NCI-H82 treated with DMSO at 0.1 percent for 48 hours (cell line): ENCODE data around the gene SEC14L2.

ENCODE experiments used
- DNase-seq: peaks from one replicate; lab custom pipeline; 2025; ENCODE audit not compliant: unreplicated experiment; lab: John Stamatoyannopoulos, UW

SEC14L2 gene

GRCh38 chr22:30396871-30397655, at the start of gene SEC14L2:
Gene SEC14L2, plus strand, starts transcription at chr22:30397018. Its CDS starts 99 bp downstream, at chr22:30397117.
- no peak for DNase-seq

DNA sequence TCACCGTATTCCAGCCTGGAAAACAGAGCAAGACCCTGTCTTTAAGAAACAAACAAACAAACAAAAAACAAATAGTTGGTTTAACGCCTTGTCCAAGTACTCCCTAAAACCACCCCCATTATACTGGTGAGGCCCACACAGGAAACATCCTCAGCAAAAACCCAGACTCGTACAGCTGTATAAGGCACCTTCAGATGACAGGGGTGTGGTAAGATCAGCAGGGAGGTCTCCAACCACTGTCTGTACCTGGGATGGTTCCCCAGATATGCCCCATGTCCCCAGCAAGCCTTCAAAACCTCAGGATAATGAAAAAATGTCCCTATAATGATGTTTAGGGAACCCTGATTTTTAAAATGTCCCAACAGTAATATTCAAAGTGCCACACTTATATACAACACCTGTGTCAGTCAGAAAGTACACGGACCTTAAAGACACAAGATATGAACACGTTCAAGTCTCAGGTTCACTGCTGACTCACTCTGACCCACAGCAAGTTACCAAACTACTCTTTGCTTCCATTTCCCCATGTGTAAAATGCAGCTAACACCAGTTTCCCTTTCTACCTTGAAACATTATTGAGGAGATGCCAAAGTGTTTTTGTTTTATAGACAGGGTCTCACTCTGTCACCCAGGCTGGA, 49.4 kb upstream of the SEC14L2 start:
- DNase-seq, result no peak

- no peak for DNase-seq
Measured at GRCh38 chr22:30348404-30348803, 48.4 kb upstream of the SEC14L2 start.

DNA sequence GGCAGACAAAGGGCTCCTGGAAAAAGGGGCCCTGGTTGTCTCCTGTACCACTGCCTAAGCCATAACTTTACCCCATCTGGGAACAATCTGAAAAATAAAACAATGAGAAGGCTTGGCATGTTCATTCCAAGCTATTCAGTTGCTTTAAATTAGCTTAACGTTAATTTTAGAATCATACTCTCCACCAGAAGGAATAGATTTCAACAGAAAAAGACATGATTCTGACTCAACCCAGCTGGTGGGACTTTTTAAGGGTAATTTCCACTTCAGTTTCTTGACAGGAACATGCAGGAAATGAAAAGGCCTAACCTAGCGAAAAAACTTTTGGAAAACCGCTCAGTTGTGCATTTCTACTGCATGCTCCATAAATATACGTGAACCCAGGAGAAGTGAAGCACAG, 48.0 kb upstream of the SEC14L2 start:
- DNase-seq, result no peak

DNA sequence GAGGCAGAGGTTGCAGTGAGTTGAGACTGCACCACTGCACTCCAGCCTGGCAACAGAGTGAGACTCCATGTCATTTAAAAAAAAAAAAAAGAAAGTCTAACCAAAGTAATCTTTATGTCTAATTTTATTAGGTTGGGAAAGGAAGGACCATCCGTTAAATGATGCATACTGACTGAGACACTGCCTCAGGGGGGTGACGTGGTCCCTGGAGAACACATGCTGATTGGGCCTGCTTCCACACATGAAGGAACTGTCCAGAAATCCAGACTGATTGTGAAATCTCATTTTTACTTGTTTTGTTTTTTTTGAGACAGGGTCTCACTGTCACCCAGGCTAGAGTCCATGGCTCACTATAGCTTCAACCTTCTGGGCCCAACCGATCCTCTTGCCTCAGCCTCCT, 45.6 kb upstream of the SEC14L2 start:
- no peak for DNase-seq

DNA sequence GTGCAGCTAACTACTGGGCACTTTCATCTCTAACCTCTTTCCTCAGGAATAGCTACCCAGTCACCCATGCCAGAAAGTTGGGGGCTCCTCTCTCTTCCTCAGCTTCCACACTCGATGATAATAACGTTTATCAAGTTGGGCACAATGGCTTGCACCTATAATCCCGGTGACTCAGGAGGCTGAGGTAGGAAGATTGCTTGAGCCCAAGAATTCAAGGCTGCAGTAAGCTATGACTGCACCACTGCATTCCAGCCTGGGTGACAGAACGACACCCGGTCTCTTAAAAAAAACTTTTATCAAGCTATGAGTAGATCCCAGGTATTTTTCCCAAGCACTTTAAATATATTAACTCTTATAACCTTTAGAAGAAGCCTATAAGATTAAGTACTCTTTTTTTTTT, 42.2 kb upstream of the SEC14L2 start:
- DNase-seq, result no peak

- peak; percentile 32 for DNase-seq
Measured at GRCh38 chr22:30356449-30357235, 40.2 kb upstream of the SEC14L2 start, which contains the start of the genes CCDC157 and SF3A1. Gene CCDC157, plus strand, starts transcription at chr22:30357007. Its CDS starts 8,994 bp downstream, at chr22:30366001. Gene SF3A1, minus strand, starts transcription at chr22:30356894. Its CDS starts 102 bp downstream, at chr22:30356792.

GRCh38 chr22:30357236-30357570, 39.6 kb upstream of the SEC14L2 start:
- DNase-seq, result no peak

DNA sequence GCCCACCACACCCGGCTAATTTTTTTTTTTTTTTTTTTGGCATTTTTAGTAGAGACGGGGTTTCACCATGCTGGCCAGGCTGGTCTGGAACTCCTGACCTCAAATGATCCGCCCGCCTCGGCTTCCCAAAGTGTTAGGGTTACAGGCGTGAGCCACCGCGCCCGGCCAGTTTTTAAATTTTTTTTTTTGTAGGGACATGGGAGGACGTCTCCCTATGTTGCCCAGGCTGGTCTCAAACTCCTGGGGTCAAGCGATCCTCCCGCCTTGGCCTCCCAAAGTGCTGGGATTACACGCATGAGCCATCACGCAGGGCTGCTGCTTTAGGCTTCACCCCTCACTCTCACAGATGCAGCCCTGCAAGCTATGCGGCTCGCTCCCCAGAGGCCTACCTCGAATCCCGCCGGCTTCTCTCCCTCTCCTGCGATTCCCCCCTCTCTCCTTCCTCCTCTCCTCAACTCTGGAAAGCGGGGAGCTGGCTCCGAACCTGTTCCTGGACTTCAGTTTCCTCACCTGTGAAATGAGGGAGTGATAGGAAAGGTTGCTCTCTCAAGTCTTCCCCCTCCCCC, 39.1 kb upstream of the SEC14L2 start:
- no peak for DNase-seq

DNA sequence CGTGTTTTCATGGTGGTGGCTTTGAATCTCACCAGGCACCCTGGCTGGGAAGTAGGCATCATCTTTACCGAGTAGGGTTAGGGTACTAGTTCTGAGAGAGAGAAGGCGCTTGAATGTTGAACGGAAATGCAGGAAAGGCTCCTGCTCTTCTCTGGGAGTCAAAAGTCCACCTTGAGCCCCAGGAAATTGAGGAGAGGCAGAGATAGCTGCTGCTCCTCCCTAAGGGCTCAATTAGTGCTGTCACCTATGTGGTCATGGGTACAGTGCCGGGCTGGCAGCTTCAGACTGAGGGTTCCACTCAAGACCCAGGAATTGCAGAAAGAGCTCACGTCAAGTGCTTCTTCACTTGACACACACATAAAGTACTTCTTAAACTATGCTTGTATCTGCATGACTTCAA, 38.3 kb upstream of the SEC14L2 start:
- no peak for DNase-seq

GRCh38 chr22:30361916-30362650, 34.7 kb upstream of the SEC14L2 start:
- DNase-seq, result no peak

GRCh38 chr22:30362651-30363281, 34.1 kb upstream of the SEC14L2 start:
- no peak for DNase-seq

GRCh38 chr22:30365891-30366290, 30.9 kb upstream of the SEC14L2 start:
- no peak for DNase-seq

GRCh38 chr22:30368420-30368819, 28.4 kb upstream of the SEC14L2 start:
- DNase-seq, result no peak

- no peak for DNase-seq
Measured at GRCh38 chr22:30370641-30371230, 26.1 kb upstream of the SEC14L2 start.

DNA sequence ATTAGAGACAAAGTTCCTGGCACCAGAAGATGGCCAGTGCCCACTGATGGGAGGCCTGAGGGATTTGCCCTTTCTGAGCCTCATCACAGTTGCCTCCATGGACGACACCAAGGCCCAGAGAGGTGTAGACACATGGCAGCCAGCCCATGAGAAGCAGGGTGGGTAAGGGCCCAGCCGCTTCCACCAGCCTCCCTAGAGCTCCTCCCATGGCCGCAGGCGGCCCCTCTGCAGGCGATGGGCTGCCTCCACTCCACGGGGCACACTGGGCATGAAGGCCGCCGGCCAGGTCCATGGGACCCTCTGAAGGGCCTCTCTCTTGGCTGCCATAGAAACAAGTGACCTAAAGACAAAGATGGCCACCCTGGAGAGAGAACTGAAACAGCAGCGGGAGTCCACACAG, 25.5 kb upstream of the SEC14L2 start:
- no peak for DNase-seq

DNA sequence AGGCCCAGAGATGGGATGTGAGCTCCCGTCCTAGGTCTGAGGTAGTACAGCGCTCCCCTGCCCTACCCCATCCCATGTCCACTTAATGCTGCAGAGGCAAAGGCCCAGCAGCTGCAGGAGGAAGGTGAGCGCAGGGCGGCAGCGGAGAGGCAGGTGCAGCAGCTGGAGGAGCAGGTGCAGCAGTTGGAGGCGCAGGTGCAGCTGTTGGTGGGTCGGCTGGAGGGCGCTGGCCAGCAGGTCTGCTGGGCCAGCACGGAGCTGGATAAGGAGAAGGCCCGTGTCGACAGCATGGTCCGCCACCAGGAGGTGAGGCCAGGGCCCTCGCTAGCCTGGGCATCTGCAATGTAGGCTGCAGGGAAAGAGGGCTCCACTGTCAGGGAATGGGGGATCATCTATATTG, 24.8 kb upstream of the SEC14L2 start:
- no peak for DNase-seq

DNA sequence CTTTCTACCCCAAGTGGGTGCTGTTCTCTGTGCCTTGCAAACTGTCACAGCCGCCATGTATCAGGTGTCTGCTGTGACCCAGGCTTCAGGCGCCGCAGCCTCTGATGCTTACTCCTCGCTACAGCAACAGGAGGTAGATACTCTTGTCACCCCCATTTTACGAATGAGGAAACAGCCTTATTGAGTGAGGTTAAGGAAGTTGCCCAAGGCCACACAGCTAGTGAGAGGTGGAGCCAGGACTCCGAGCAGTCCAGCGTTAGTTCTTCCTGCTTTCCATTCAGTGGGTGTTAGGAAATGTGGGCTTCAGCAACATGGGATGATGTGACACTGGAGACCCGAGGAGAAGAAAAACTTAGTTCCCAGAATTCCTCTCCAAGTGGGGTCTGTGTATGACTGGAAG, 23.9 kb upstream of the SEC14L2 start:
- DNase-seq, result no peak

DNA sequence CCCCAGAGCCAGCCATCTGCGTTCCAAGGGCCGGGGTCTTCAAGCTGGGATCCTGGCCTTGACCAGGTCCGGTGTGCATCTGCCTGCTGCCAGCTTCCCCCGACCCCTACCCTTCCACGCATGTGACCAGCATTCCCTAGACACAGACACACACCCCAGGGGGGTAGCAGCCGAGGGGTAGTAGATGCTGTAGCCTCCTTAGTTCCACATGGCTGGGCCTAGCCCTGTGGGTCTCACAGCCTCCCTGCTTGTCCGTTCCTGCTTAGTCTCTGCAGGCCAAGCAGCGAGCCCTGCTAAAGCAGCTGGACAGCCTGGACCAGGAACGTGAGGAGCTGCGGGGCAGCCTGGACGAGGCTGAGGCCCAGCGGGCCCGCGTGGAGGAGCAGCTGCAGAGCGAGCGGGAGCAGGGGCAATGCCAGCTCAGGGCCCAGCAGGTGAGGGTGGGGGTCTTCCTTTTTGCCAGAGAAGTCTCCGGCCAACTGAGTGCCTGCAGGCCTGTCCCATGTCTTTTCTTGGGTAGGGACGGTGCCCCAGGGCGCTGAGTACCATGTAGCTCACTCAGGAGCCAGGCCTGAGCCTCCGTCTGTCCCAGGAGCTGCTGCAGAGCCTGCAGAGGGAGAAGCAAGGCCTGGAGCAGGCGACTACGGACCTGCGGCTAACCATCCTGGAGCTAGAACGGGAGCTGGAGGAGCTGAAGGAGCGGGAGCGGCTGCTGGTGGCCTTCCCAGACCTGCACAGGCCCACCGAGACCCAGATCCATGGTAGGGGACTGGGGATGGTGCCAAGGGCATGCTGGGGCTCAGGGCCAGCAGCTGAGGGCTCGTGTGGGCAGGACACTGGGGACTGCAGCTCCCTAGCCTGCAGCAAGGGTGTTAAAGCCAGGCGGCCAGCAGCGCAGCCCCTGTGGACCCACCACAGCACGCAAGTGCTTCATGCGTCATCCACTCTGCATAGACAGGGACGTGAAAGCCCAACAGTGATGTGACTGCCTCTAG, 23.2 kb upstream of the SEC14L2 start:
- no peak for DNase-seq
